HepG2 (cell line): ENCODE measurements around the gene HPCAL1. TPM values are rescaled to one million over a fixed set of nuclear protein-coding genes. Genes with fewer than 3 reads are reported as not detected.

Experiments
- E2F1 ChIP-seq: sonication (generic); formaldehyde crosslinking; IDR thresholded peaks from 2 replicates; pipeline ENCODE4 v1.5.0; 2020; ENCODE audit warnings: missing genetic modification reagents
- FOSL2 ChIP-seq: sonication (generic); formaldehyde crosslinking; IDR thresholded peaks from 2 replicates; pipeline ENCODE4 v1.4.0; 2020; ENCODE audit warnings: missing genetic modification reagents
- FOXM1 ChIP-seq: sonication (generic); formaldehyde crosslinking; IDR thresholded peaks from 2 replicates; pipeline ENCODE4 v1.5.0; 2020; ENCODE audit warnings: missing genetic modification reagents
- GATAD1 ChIP-seq: IDR thresholded peaks from 2 replicates; pipeline ENCODE4 v1.6.1; 2016; ENCODE audit warnings: missing genetic modification reagents, missing compliant biosample characterization
- GZF1 ChIP-seq: sonication (generic); formaldehyde crosslinking; IDR thresholded peaks from 2 replicates; pipeline ENCODE4 v1.5.1; 2020; ENCODE audit warnings: mild to moderate bottlenecking, missing genetic modification reagents
- HDAC6 ChIP-seq: fragments of 200-600 bp; sonication (generic); IDR thresholded peaks from 2 replicates; pipeline ENCODE4 v1.7.0; 2017; ENCODE audit warnings: mild to moderate bottlenecking, antibody characterized with exemption, low read length, low read depth
- KLF9 ChIP-seq: IDR thresholded peaks from 2 replicates; pipeline ENCODE4 v1.6.1; 2016; ENCODE audit warnings: low read depth
- SRF ChIP-seq: IDR thresholded peaks from 2 replicates; pipeline ENCODE4 v1.6.1; 2011; ENCODE audit warnings: mild to moderate bottlenecking, low read depth, low read length, moderate library complexity
- TRIM22 ChIP-seq: fragments of 450-650 bp; IDR thresholded peaks from 2 replicates; pipeline ENCODE4 v1.6.1; 2017
- ZNF33B ChIP-seq: sonication (generic); formaldehyde crosslinking; IDR thresholded peaks from 2 replicates; pipeline ENCODE4 v1.5.1; 2020; ENCODE audit warnings: mild to moderate bottlenecking, missing genetic modification reagents
- ZNF737 ChIP-seq: sonication (generic); formaldehyde crosslinking; IDR thresholded peaks from 2 replicates; pipeline ENCODE4 v1.5.0; 2020; ENCODE audit warnings: missing genetic modification reagents, mild to moderate bottlenecking, borderline replicate concordance
- ZNF747 ChIP-seq: sonication (generic); formaldehyde crosslinking; IDR thresholded peaks from 2 replicates; pipeline ENCODE4 v1.8.1; 2023; ENCODE audit warnings: missing genetic modification reagents, mild to moderate bottlenecking, borderline replicate concordance
- ZNF775 ChIP-seq: sonication (generic); formaldehyde crosslinking; IDR thresholded peaks from 2 replicates; pipeline ENCODE4 v1.4.0; 2020; ENCODE audit warnings: missing genetic modification reagents, mild to moderate bottlenecking, moderate library complexity, borderline replicate concordance
- polyA plus RNA-seq, 8 experiments: library from polyadenylated mRNA; depleted of rRNA in 3 of 8; stranded (reverse) in 7 of 8; unstranded in 1 of 8; fragments of >200 nt; fragmentation: Illumina TruSeq in 4 of 8; extraction: Trizol in 4 of 8; gene quantifications; 2 replicates each; pipeline versions ENCODE4 v1.2.1 to v1.2.3, GENCODE V29; 2011 to 2016; ENCODE audit warnings: low read depth in 4 of 8, missing spikeins in 1 of 8, mixed read lengths in 1 of 8; ENCODE audit not compliant: insufficient read depth in 1 of 8
- total RNA-seq, 5 experiments: library from RNA; depleted of rRNA; stranded (reverse); fragments of >200 nt; fragmentation: Illumina TruSeq; extraction: Trizol; gene quantifications; 2 replicates each; pipeline ENCODE4 v1.2.3, GENCODE V29; 2016; ENCODE audit warnings: low read depth in 1 of 5
- TF ChIP-seq, protein P1 (sequence below): sonication (generic); formaldehyde crosslinking; IDR thresholded peaks from 2 replicates; pipeline ENCODE4 v1.4.0; 2020; ENCODE audit warnings: missing genetic modification reagents
- TF ChIP-seq, protein P2 (sequence below): sonication (generic); formaldehyde crosslinking; IDR thresholded peaks from 2 replicates; pipeline ENCODE4 v1.4.0; 2020; ENCODE audit warnings: missing genetic modification reagents
- TF ChIP-seq, protein P3 (sequence below): sonication (generic); formaldehyde crosslinking; conservative IDR thresholded peaks from 2 replicates; pipeline ENCODE4 v1.4.0; 2020; ENCODE audit warnings: missing genetic modification reagents
- TF ChIP-seq, protein P4 (sequence below): sonication (generic); formaldehyde crosslinking; IDR thresholded peaks from 2 replicates; pipeline ENCODE4 v1.5.0; 2020; ENCODE audit warnings: mild to moderate bottlenecking, missing genetic modification reagents

HPCAL1 gene
- total and polyA plus RNA-seq, 2 of the 13 experiments (the other 11 are each of a cell fraction or from before 2014, with no cell fraction given): 29.5 to 29.9 TPM

- no peak for TF ChIP-seq ZNF775 (CRISPR knock-in tag)
- TF ChIP-seq, protein P1, sequence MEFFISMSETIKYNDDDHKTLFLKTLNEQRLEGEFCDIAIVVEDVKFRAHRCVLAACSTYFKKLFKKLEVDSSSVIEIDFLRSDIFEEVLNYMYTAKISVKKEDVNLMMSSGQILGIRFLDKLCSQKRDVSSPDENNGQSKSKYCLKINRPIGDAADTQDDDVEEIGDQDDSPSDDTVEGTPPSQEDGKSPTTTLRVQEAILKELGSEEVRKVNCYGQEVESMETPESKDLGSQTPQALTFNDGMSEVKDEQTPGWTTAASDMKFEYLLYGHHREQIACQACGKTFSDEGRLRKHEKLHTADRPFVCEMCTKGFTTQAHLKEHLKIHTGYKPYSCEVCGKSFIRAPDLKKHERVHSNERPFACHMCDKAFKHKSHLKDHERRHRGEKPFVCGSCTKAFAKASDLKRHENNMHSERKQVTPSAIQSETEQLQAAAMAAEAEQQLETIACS (CRISPR knock-in tag): no peak
- no peak for TF ChIP-seq FOXM1 (CRISPR knock-in tag)
- TF ChIP-seq KLF9 (CRISPR knock-in tag): no peak
- no peak for TF ChIP-seq FOSL2 (CRISPR knock-in tag)
- TF ChIP-seq ZNF33B (CRISPR knock-in tag): no peak
- no peak for TF ChIP-seq ZNF747 (CRISPR knock-in tag)
- TF ChIP-seq HDAC6: no peak
- TF ChIP-seq, protein P2, sequence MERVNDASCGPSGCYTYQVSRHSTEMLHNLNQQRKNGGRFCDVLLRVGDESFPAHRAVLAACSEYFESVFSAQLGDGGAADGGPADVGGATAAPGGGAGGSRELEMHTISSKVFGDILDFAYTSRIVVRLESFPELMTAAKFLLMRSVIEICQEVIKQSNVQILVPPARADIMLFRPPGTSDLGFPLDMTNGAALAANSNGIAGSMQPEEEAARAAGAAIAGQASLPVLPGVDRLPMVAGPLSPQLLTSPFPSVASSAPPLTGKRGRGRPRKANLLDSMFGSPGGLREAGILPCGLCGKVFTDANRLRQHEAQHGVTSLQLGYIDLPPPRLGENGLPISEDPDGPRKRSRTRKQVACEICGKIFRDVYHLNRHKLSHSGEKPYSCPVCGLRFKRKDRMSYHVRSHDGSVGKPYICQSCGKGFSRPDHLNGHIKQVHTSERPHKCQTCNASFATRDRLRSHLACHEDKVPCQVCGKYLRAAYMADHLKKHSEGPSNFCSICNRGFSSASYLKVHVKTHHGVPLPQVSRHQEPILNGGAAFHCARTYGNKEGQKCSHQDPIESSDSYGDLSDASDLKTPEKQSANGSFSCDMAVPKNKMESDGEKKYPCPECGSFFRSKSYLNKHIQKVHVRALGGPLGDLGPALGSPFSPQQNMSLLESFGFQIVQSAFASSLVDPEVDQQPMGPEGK (CRISPR knock-in tag): no peak
- TF ChIP-seq SRF: no peak
- TF ChIP-seq, protein P3, sequence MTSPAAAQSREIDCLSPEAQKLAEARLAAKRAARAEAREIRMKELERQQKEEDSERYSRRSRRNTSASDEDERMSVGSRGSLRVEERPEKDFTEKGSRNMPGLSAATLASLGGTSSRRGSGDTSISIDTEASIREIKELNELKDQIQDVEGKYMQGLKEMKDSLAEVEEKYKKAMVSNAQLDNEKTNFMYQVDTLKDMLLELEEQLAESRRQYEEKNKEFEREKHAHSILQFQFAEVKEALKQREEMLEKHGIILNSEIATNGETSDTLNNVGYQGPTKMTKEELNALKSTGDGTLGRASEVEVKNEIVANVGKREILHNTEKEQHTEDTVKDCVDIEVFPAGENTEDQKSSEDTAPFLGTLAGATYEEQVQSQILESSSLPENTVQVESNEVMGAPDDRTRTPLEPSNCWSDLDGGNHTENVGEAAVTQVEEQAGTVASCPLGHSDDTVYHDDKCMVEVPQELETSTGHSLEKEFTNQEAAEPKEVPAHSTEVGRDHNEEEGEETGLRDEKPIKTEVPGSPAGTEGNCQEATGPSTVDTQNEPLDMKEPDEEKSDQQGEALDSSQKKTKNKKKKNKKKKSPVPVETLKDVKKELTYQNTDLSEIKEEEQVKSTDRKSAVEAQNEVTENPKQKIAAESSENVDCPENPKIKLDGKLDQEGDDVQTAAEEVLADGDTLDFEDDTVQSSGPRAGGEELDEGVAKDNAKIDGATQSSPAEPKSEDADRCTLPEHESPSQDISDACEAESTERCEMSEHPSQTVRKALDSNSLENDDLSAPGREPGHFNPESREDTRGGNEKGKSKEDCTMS (CRISPR knock-in tag): no peak
- TF ChIP-seq ZNF737: no peak
- 0 out of 2 replicates have a peak, but pooled peaks have one; percentile 89 for TF ChIP-seq TRIM22
- TF ChIP-seq, protein P4, sequence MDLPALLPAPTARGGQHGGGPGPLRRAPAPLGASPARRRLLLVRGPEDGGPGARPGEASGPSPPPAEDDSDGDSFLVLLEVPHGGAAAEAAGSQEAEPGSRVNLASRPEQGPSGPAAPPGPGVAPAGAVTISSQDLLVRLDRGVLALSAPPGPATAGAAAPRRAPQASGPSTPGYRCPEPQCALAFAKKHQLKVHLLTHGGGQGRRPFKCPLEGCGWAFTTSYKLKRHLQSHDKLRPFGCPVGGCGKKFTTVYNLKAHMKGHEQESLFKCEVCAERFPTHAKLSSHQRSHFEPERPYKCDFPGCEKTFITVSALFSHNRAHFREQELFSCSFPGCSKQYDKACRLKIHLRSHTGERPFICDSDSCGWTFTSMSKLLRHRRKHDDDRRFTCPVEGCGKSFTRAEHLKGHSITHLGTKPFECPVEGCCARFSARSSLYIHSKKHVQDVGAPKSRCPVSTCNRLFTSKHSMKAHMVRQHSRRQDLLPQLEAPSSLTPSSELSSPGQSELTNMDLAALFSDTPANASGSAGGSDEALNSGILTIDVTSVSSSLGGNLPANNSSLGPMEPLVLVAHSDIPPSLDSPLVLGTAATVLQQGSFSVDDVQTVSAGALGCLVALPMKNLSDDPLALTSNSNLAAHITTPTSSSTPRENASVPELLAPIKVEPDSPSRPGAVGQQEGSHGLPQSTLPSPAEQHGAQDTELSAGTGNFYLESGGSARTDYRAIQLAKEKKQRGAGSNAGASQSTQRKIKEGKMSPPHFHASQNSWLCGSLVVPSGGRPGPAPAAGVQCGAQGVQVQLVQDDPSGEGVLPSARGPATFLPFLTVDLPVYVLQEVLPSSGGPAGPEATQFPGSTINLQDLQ (CRISPR knock-in tag): 0 out of 2 replicates have a peak, but pooled peaks have one; percentile 59
- TF ChIP-seq E2F1 (CRISPR knock-in tag): no peak
- TF ChIP-seq GZF1 (CRISPR knock-in tag): no peak
- no peak for TF ChIP-seq GATAD1
Observed at GRCh38 chr2:10367472-10368439, 65.1 kb downstream of the HPCAL1 start (continued).
